Mucosa of stomach (tissue), 1 donor: Measurements from ENCODE around the gene IZUMO4.
"Not testable (repeated sequence)": the region's sequence is repeated elsewhere in the genome, so short reads cannot be mapped to it uniquely, and the experiment has no call there.

ENCODE experiments used
- H3K27me3 ChIP-seq: one replicate; pipeline ENCODE4 v1.7.0; 2013; ENCODE audit warnings: mild to moderate bottlenecking, low read length; ENCODE audit not compliant: control insufficient read depth, insufficient read depth
- H3K36me3 ChIP-seq: one replicate; pipeline ENCODE4 v1.7.0; 2013; ENCODE audit warnings: low read length; ENCODE audit not compliant: control insufficient read depth, insufficient read depth
- H3K4me1 ChIP-seq: one replicate; pipeline ENCODE4 v1.7.0; 2013; ENCODE audit warnings: mild to moderate bottlenecking, low read length; ENCODE audit not compliant: control insufficient read depth, insufficient read depth
- H3K4me3 ChIP-seq: one replicate; pipeline ENCODE4 v1.7.0; 2013; ENCODE audit warnings: low read length
- H3K9ac ChIP-seq: one replicate; pipeline ENCODE4 v1.7.0; 2013; ENCODE audit warnings: mild to moderate bottlenecking, low read length, moderate library complexity
- H3K9me3 ChIP-seq: one replicate; pipeline ENCODE4 v1.7.0; 2013; ENCODE audit warnings: mild to moderate bottlenecking, low read length, moderate library complexity; ENCODE audit not compliant: control insufficient read depth
- donor health status: Pancreatic carcinoma.

IZUMO4 gene

DNA sequence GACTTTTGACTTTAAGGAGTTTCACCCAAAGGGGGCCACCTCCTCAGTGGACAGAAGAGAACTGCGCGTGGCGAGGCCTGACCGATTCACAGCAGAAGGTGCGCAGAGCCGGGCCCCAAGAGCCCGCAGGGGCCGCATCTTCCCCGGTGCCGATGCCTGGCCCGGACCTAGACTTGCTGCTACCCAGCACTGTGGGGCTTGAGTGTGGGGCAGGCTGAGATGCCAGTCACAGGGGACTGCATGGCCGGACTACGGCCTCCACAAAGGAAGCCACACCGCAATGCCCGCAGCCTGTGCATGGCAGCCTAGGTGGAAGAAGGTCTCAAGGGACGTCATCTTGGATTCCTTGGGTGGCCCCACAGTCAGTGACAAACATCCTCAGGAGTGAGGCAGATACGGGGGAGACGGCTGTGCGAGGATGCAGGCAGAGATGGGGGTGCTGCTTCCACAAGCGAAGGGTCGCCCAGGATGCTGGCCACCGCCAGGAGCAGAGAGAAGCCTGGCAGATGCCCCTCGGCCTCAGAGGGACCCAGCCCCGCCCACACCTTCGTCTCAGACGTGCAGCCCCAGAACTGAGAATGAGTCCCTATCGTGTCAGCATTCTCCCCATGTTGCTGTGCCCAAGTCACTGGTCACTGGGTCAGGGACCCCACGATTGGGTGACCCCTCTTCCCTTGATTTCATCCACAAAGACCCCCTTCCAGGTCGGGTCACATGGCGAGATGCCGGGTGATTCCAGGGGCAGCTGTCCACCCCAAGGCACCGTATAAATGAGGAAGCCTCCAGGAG is 17.4 kb upstream of the IZUMO4 start:
- Histone ChIP-seq H3K36me3 (peaks cover 4% of the 10 kb centered on the region), H3K4me3 (no peak overlapping the region), H3K9me3 (no peaks in the 10 kb centered on the region), H3K9ac (no peak overlapping the region), H3K27me3 (no peaks in the 10 kb centered on the region), H3K4me1 (no peaks in the 10 kb centered on the region)

DNA sequence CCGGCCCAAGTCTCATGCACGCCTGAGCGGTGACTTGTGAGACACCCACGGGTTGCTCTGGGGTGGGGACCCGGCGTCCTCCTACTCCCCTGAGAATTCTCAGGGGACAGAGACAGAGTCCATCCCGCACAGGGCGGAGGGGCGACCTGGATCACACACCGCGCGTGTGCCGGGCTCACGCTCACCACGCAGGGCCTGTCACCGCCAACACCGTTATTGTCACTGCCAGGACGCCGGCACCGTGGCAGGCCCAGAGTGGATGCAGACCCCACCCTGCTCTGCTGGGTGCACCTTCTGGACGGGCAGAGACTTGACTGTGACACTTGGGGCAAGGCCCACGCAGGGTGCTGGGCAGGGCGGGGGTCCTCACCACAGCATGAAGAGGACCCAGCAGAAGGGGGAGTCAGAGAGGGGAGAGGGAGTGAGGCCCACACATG is 16.8 kb upstream of the IZUMO4 start:
- H3K9ac ChIP-seq = no peak overlapping the region
- no peak overlapping the region for H3K4me3 ChIP-seq
- peaks cover 4% of the 10 kb centered on the region for H3K36me3 ChIP-seq
- no peaks in the 10 kb centered on the region for H3K27me3 ChIP-seq
- no peaks in the 10 kb centered on the region for H3K4me1 ChIP-seq
- no peaks in the 10 kb centered on the region for H3K9me3 ChIP-seq

DNA sequence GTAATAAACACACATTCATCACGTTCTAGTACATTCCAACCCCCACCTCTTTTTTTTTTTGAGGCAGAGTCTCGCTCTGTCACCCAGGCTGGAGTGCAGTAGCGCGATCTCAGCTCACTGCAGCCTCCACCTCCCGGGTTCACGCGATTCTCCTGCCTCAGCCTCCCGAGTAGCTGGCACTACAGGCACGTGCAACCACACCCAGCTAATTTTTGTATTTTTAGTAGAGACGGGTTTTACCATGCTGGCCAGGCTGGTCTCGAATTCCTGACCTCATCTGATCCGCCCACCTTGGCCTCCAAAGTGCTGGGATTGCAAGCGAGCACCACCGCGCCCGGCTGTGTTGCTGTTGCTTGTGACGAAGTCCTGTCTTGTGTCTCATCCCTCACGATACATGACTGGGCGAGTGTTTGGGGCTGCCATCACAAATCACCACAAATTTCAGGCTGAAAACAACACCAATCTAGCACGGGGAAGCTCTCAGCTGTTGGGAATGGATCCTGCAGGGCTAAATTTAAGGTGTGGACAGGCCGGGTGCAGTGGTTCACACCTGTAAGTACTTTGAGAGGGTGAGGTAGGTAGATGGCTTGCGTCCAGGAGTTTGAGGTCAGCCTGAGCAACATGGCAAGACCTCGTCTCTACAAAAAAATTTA is 16.3 kb upstream of the IZUMO4 start:
- no peaks in the 10 kb centered on the region for H3K36me3 ChIP-seq

DNA sequence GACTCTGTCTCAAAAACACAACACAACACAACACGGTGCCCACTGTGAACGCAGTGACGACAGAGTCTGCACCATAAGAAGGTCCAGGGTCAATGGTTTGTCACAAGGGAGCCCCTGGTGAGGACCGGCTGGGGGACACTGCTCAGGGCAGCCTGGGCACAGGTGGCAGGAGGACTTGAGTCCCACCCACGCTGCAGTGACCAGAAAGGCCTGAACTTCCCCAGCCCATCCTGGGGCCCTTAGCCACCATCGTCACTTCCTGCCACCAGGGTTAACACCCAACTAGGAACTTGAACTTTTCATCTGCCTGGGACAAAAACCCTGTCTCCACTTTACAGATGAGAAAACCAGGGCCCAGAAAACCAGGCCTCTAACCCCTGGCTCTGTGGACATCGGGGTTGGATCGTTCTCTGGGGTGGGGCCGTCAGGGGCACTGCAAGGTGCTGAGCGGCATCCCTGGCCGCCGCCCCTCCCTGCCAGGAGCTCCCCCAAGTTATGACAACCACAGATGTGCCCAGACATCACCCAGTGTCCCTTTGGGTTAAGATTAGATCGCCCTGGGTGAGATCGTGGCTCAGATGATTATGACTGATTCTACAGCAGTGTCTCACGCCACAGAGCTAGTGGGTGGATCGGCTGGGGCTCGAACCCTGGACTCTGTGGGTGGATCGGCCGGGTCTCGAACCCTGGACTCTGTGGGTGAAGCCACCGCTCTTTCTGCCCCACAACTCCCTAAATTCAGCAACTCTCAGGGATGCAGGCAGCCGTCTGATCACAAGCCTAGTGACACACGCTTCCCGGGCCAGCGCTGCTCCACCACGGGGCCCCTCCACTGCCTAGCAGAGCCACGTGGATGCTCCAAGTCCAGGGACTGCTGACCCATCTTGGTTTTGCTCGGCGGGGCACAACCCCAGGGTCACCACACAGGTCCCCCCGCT is 14.6 kb upstream of the IZUMO4 start:
- H3K27me3 ChIP-seq = no peaks in the 10 kb centered on the region
- no peak overlapping the region for H3K4me3 ChIP-seq
- no peak overlapping the region for H3K9ac ChIP-seq
- peaks cover 5% of the 10 kb centered on the region for H3K4me1 ChIP-seq
- H3K9me3 ChIP-seq = no peaks in the 10 kb centered on the region
- no peaks in the 10 kb centered on the region for H3K36me3 ChIP-seq

More for the DNA sequence above, 16.3 kb upstream of the IZUMO4 start:
- no peaks in the 10 kb centered on the region for H3K9me3 ChIP-seq
- no peaks in the 10 kb centered on the region for H3K4me1 ChIP-seq
- H3K27me3 ChIP-seq = no peaks in the 10 kb centered on the region
- no peak overlapping the region for H3K4me3 ChIP-seq
- no peak overlapping the region for H3K9ac ChIP-seq

DNA sequence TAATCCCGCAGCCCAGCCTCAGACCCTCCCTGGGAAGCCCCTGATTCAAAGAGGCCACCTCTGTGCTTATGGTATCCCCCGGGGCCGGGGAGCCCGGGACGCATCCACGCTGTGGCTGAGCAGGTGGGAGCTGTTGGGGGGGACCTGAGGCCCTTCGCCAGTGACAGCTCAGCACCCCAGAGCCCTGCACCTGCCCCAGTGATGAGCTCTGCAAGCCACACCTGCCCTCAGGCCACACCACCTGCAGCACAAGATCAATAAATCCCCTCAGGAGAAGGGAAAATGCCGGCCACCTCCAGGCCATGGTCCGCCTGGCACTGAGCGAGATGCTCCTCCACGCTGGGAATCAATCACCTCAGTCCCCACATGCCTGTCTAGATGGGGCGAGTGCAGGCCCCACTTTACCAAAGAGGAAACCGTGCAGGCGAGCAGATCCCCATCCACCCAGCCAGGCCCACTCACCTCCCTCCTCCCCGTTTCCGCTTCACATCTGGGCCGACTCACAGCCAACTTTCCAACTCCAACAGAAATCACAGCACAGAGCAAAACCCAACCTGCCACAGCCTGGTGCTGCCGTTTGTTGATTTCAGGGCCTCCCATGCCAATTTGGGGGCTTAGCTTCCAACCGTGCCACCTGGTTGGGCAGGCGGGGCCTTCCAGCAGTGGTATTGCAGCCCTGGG is 13.4 kb upstream of the IZUMO4 start:
- H3K9me3 ChIP-seq = no peaks in the 10 kb centered on the region
- no peaks in the 10 kb centered on the region for H3K27me3 ChIP-seq
- no peak overlapping the region for H3K9ac ChIP-seq
- peaks cover 13% of the 10 kb centered on the region for H3K4me1 ChIP-seq
- H3K36me3 ChIP-seq = no peaks in the 10 kb centered on the region
- H3K4me3 ChIP-seq = no peak overlapping the region

DNA sequence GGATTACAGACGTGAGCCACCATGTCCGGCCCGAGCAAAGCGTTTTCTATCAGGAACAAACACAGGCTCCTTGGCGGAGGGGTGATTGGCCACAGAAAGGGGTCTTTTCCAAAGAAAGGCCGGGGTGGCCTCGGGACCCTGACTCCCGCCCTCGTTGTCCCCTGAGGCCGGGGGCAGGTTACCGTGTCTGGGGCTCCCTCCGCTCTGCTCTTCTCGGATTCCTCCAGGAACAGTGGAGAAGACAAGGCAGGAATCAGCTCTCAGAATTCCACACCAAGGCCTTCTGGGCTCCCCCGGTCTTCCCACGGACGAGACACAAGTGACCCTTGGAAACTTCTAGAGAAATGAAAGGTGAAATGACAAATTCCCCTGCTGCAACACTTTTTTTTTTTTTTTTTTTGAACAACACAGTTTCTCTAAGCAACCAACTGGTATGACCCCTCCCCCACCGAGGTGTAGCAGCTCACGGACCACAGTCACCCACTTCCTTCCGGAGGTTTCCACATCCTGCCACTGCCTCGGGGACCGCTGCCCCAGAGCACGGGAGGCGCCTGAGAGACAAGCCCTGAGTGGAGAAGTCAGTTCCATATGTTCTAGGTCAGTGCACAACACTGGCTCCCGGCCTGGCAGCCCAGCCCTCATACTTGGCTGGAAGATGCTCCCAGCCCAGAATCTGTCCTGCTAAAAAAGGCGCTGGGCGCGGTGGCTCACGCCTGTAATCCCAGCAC is 11.6 kb upstream of the IZUMO4 start:
- Histone ChIP-seq H3K4me3 (peak overlapping the region; percentile 4), H3K4me1 (peaks cover 18% of the 10 kb centered on the region), H3K9ac (no peak overlapping the region)

DNA sequence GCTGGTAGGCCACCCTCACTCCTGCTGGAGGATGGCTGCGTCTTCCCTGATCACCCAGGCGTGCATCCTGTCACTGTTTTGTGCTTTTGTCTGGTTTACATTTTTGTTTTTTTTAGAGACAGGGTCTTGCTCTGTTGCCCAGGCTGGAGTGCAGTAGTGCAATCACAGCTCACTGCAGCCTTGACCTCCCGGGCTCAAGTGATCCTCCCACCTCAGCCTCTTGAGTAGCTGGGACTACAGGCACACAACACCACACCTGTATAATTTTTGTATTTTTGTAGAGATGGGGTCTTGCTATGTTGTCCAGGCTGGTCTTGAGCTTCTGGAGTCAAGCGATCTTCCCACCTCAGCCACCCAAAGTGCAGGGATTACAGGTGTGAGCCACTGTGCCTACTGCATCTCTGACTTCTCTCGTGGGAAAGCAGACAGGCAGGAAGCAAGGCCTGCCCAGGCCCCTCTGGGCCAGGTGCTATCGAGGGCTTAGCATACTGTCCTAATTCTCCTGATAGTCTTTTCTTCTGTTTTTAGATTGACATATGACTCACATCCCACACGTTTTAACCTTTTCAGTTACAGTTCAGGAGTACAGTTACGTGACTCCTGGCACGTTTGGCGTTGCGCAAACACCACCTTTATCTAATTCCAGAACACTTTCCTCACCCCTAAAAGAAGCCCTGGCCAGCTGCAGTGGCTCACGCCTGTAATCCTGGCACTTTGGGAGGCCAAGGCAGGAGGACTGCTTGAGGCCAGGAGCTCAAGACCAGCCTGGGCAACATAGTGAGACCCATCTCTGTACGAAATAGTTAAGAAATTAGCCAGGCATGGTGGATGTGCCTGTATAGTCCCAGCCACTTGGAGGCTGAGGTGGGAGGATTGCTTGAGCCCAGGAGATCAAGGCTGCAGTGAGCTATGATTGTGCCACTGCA is 9.8 kb upstream of the IZUMO4 start:
- peaks cover 19% of the 10 kb centered on the region for H3K4me1 ChIP-seq
- not testable (repeated sequence) for H3K9ac ChIP-seq

More for the DNA sequence above, 11.6 kb upstream of the IZUMO4 start:
- Histone ChIP-seq H3K27me3 (no peaks in the 10 kb centered on the region), H3K9me3 (no peaks in the 10 kb centered on the region), H3K36me3 (no peaks in the 10 kb centered on the region)

DNA sequence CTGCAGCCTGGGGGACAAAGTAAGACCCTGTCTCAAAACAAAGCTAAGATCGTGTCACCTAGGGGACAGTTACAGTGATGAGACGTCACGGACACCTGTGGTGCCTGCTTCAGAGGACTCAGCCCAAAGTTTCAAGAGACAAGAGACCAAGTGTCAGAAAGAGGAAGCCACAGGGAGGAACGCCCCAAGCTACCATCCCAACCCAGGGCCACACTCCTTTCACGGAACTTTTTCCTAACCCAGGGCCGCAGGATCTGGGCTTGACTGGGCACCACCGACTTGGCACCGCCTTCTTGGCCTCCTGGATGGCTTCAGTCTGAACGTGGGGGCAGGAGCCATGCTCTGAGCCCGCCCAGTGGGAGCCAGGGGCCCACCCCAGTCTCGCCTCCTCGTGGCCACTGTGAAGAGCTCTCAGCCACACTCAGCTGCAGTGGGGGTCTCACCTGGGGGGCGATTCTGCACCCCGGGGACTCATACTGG is 9.1 kb upstream of the IZUMO4 start:
- no peak overlapping the region for H3K9ac ChIP-seq
- H3K36me3 ChIP-seq = no peaks in the 10 kb centered on the region
- H3K4me1 ChIP-seq = peaks cover 19% of the 10 kb centered on the region
- H3K27me3 ChIP-seq = no peaks in the 10 kb centered on the region
- H3K4me3 ChIP-seq = no peak overlapping the region
- no peaks in the 10 kb centered on the region for H3K9me3 ChIP-seq

More for the DNA sequence above, 9.8 kb upstream of the IZUMO4 start:
- not testable (repeated sequence) for H3K9me3 ChIP-seq, H3K4me3 ChIP-seq, H3K36me3 ChIP-seq, H3K27me3 ChIP-seq

DNA sequence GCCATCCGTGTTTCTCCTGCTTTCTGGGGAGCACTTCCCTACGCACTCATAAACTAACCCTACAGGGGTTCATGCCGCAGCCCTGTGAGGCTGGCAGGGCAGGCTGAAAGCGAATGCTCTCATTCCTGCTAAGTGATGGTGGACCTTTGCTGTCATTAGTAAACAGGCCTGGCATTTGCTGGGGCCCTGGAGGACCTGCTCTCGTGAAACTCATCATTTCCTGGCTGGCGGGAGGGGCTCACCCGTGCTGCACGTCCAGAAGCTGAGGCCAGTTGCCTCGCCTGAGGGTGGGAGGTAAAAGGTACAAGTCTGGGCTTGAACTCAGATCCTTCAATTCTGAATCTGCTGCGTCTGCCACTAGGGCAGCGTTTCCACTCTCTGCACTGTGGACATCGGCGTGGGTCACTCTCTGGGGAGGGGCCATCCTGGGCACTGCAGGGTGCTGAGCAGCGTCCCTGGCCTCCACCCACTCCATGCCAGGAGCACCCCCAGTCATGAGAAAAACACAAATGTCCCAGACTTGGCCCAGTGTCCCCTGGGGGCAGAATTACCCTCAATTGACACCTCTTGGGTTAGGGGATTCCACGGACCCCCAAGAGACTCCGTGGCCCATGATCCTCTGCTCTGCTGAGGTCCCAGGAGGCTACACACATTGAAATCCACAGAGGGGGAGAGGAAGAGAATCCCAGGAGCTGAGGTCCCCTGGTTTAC is 7.6 kb upstream of the IZUMO4 start:
- Histone ChIP-seq H3K9me3 (no peaks in the 10 kb centered on the region), H3K4me1 (peaks cover 24% of the 10 kb centered on the region), H3K27me3 (no peaks in the 10 kb centered on the region), H3K9ac (no peak overlapping the region), H3K36me3 (no peaks in the 10 kb centered on the region), H3K4me3 (no peak overlapping the region)

DNA sequence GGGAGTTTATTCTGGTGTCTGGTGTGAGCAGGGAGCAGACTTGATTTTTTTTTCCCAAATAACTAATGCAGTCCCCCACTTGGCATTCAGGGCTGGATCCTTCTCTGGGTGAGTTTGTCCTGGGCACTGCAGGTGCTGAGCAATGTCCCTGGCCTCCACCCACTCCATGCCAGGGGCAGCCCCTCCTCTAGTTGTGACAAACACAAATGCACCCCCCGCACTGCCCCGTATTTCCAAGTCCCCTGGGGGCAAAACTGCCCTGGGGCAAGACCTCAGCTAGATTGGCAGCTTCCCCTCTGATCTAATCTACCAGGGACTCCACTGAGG is 7.0 kb upstream of the IZUMO4 start:
- no peak overlapping the region for H3K9ac ChIP-seq
- H3K36me3 ChIP-seq = no peaks in the 10 kb centered on the region
- H3K4me3 ChIP-seq = no peak overlapping the region
- H3K4me1 ChIP-seq = peaks cover 24% of the 10 kb centered on the region
- no peaks in the 10 kb centered on the region for H3K27me3 ChIP-seq
- H3K9me3 ChIP-seq = no peaks in the 10 kb centered on the region
